ENCODE measurements around the gene DCAF16.

The DCAF16 gene

GRCh38 chr4:17781300-17782287 is 29.0 kb downstream of the DCAF16 start, which contains the start of gene FAM184B:
Gene FAM184B (minus strand): TSS chr4:17781621. CDS start chr4:17781299, 322 bp downstream.
- no peak for DNase-seq

GRCh38 chr4:17780501-17781299 is 29.9 kb downstream of the DCAF16 start:
- DNase-seq: no peak

- no peak for DNase-seq
Observed at GRCh38 chr4:17778431-17778830, 32.1 kb downstream of the DCAF16 start.

- DNase-seq: no peak
Observed at GRCh38 chr4:17773135-17773698, 37.3 kb downstream of the DCAF16 start.

GRCh38 chr4:17771284-17771908 is 39.2 kb downstream of the DCAF16 start:
- no peak for DNase-seq

GRCh38 chr4:17770845-17771244 is 39.7 kb downstream of the DCAF16 start:
- no peak for DNase-seq

- no peak for DNase-seq
Observed at GRCh38 chr4:17769406-17770174, 41.0 kb downstream of the DCAF16 start.

- no peak for DNase-seq
Observed at GRCh38 chr4:17766826-17767458, 43.6 kb downstream of the DCAF16 start.

- no peak for DNase-seq
Observed at GRCh38 chr4:17765514-17766286, 44.9 kb downstream of the DCAF16 start.

- DNase-seq: no peak
Observed at GRCh38 chr4:17763931-17764330, 46.6 kb downstream of the DCAF16 start.

GRCh38 chr4:17763416-17763815 is 47.1 kb downstream of the DCAF16 start:
- no peak for DNase-seq

GRCh38 chr4:17762726-17763125 is 47.8 kb downstream of the DCAF16 start:
- no peak for DNase-seq

GRCh38 chr4:17761062-17761461 is 49.5 kb downstream of the DCAF16 start:
- DNase-seq: no peak

- DNase-seq: no peak
Observed at GRCh38 chr4:17760626-17761025, 49.9 kb downstream of the DCAF16 start.

GRCh38 chr4:17758485-17758884 is 52.1 kb downstream of the DCAF16 start:
- no peak for DNase-seq

- DNase-seq: no peak
Observed at GRCh38 chr4:17757621-17758020, 52.9 kb downstream of the DCAF16 start.

GRCh38 chr4:17753646-17754045 is 56.9 kb downstream of the DCAF16 start:
- no peak for DNase-seq

All from stimulated activated CD4-positive, alpha-beta T cell treated with anti-CD3 and anti-CD28 coated beads, Interleukin-2, amount 100 ng/mL, for 48 hours (primary cell).